Large intestine (tissue), 3 donors: ENCODE data around the gene RRAS. TPM values are rescaled to one million over a fixed set of nuclear protein-coding genes. Genes with fewer than 3 reads are reported as not detected.

ENCODE experiments used
- DNase-seq, 2 donors: peaks; one replicate each; pipeline versions ENCODE4 v3.0.0 to v3.0.0-alpha.2; 2013
- H3K27ac ChIP-seq: one replicate; pipeline ENCODE4 v1.5.1; 2013; ENCODE audit warnings: low read length
- H3K27me3 ChIP-seq: 2 replicates; pipeline ENCODE4 v1.6.1; 2013; ENCODE audit warnings: low read length; ENCODE audit not compliant: control insufficient read depth, insufficient read depth
- H3K36me3 ChIP-seq: 2 replicates; pipeline ENCODE4 v1.6.1; 2013; ENCODE audit warnings: low read length; ENCODE audit not compliant: control insufficient read depth, insufficient read depth
- H3K4me1 ChIP-seq: one replicate; pipeline ENCODE4 v1.6.1; 2013; ENCODE audit warnings: low read length; ENCODE audit not compliant: control insufficient read depth, insufficient read depth
- H3K4me3 ChIP-seq: one replicate; pipeline ENCODE4 v1.5.1; 2013; ENCODE audit warnings: low read length
- H3K9me3 ChIP-seq: one replicate; pipeline ENCODE4 v1.6.1; 2013; ENCODE audit warnings: mild to moderate bottlenecking, low read depth, low read length, moderate library complexity; ENCODE audit not compliant: control insufficient read depth
- WGBS: methylation state at CpG from one replicate; pipeline ENCODE4 v1.1.5; 2013; ENCODE audit warnings: low lambda C conversion rate; ENCODE audit not compliant: insufficient coverage; 5-methylcytosine and 5-hydroxymethylcytosine counted together
- polyA plus RNA-seq: library from polyadenylated mRNA; unstranded; fragments of 120-200 nt; gene quantifications from one replicate; pipeline ENCODE4 v1.2.1, GENCODE V29; 2013

RRAS gene
- polyA plus RNA-seq, 1 donor, result 36.8 TPM

- Histone ChIP-seq H3K27me3 (no peaks in the 10 kb centered on the region), H3K9me3 (no peaks in the 10 kb centered on the region), H3K27ac (peak overlapping the region; percentile 92), H3K36me3 (peaks cover 37% of the 10 kb centered on the region), H3K4me1 (peaks cover 13% of the 10 kb centered on the region), H3K4me3 (peak overlapping the region; percentile 70)
- no CpG with 5 or more reads among the region's 53 CpGs for WGBS
- peak; percentile 74 to 91 for DNase-seq
Measured at GRCh38 chr19:49664171-49665035, 24.5 kb upstream of the RRAS start.

GRCh38 chr19:49663224-49663623 is 23.3 kb upstream of the RRAS start:
- Histone ChIP-seq H3K36me3 (peaks cover 49% of the 10 kb centered on the region), H3K9me3 (no peaks in the 10 kb centered on the region), H3K27ac (no peak overlapping the region), H3K27me3 (no peaks in the 10 kb centered on the region), H3K4me3 (no peak overlapping the region), H3K4me1 (peaks cover 13% of the 10 kb centered on the region)
- DNase-seq, result no peak
- no CpG with 5 or more reads among the region's 12 CpGs for WGBS

GRCh38 chr19:49662011-49662410 is 22.1 kb upstream of the RRAS start:
- no peaks in the 10 kb centered on the region for H3K27me3 ChIP-seq
- no peak for DNase-seq
- WGBS, result no CpG with 5 or more reads among the region's 16 CpGs
- H3K4me1 ChIP-seq, result peaks cover 13% of the 10 kb centered on the region
- no peaks in the 10 kb centered on the region for H3K9me3 ChIP-seq
- H3K4me3 ChIP-seq, result no peak overlapping the region
- H3K27ac ChIP-seq, result no peak overlapping the region
- peaks cover 60% of the 10 kb centered on the region for H3K36me3 ChIP-seq

- DNase-seq, result no peak
- Histone ChIP-seq H3K9me3 (no peaks in the 10 kb centered on the region), H3K4me3 (no peak overlapping the region), H3K36me3 (peaks cover 75% of the 10 kb centered on the region), H3K27me3 (no peaks in the 10 kb centered on the region), H3K27ac (no peak overlapping the region), H3K4me1 (peaks cover 8% of the 10 kb centered on the region)
- no CpG with 5 or more reads among the region's 15 CpGs for WGBS
Measured at GRCh38 chr19:49660338-49660961, 20.5 kb upstream of the RRAS start.

- H3K27me3 ChIP-seq, result no peaks in the 10 kb centered on the region
- H3K27ac ChIP-seq, result no peak overlapping the region
- H3K4me1 ChIP-seq, result peaks cover 4% of the 10 kb centered on the region
- WGBS, result no CpG with 5 or more reads among the region's 12 CpGs
- no peaks in the 10 kb centered on the region for H3K9me3 ChIP-seq
- H3K36me3 ChIP-seq, result peaks cover 90% of the 10 kb centered on the region
- H3K4me3 ChIP-seq, result no peak overlapping the region
- no peak for DNase-seq
Measured at GRCh38 chr19:49658566-49659442, 18.9 kb upstream of the RRAS start.

- Histone ChIP-seq H3K4me3 (no peak overlapping the region), H3K36me3 (peaks cover 95% of the 10 kb centered on the region)
- no CpG with 5 or more reads among the region's 15 CpGs for WGBS
Measured at GRCh38 chr19:49658139-49658517, 18.2 kb upstream of the RRAS start.

GRCh38 chr19:49657493-49658138 is 17.7 kb upstream of the RRAS start:
- Histone ChIP-seq H3K4me3 (no peak overlapping the region), H3K9me3 (no peaks in the 10 kb centered on the region), H3K27ac (no peak overlapping the region), H3K36me3 (peaks cover 95% of the 10 kb centered on the region), H3K27me3 (no peaks in the 10 kb centered on the region), H3K4me1 (no peaks in the 10 kb centered on the region)
- DNase-seq, result no peak
- WGBS, result no CpG with 5 or more reads among the region's 22 CpGs

More at GRCh38 chr19:49658139-49658517, 18.2 kb upstream of the RRAS start:
- Histone ChIP-seq H3K27me3 (no peaks in the 10 kb centered on the region), H3K27ac (no peak overlapping the region), H3K4me1 (no peaks in the 10 kb centered on the region), H3K9me3 (no peaks in the 10 kb centered on the region)
- no peak for DNase-seq

- Histone ChIP-seq H3K9me3 (peaks cover 4% of the 10 kb centered on the region), H3K27me3 (no peaks in the 10 kb centered on the region), H3K27ac (no peak overlapping the region), H3K4me3 (no peak overlapping the region), H3K4me1 (no peaks in the 10 kb centered on the region), H3K36me3 (peaks cover 89% of the 10 kb centered on the region)
- 100% methylated on average over 1 of the region's 17 CpGs for WGBS
- DNase-seq, result no peak
Measured at GRCh38 chr19:49656456-49657109, 16.6 kb upstream of the RRAS start.

GRCh38 chr19:49655570-49656455 is 15.9 kb upstream of the RRAS start:
- Histone ChIP-seq H3K4me3 (no peak overlapping the region), H3K27me3 (no peaks in the 10 kb centered on the region), H3K9me3 (peaks cover 4% of the 10 kb centered on the region), H3K4me1 (no peaks in the 10 kb centered on the region), H3K27ac (no peak overlapping the region), H3K36me3 (peaks cover 86% of the 10 kb centered on the region)
- no peak for DNase-seq
- 80% methylated on average over 3 of the region's 23 CpGs for WGBS
